OCI-LY1 (cell line): ENCODE data around the gene FAM222B.

Source experiments
- EZH2 ChIP-seq: fragments of 200-600 bp; sonication (generic), shearing (Covaris generic); IDR thresholded peaks from 2 replicates; pipeline ENCODE4 v1.8.0; 2017; ENCODE audit warnings: borderline replicate concordance, mixed run types, mild to moderate bottlenecking, antibody characterized with exemption, low read length, moderate library complexity, mixed read lengths
- TF ChIP-seq, protein P1 (sequence below): fragments of 200-600 bp; sonication (generic), shearing (Covaris generic); IDR thresholded peaks from 2 replicates; pipeline ENCODE4 v1.5.1; 2017; ENCODE audit warnings: mild to moderate bottlenecking, antibody characterized with exemption, low read length, moderate library complexity, mixed read lengths

DNA sequence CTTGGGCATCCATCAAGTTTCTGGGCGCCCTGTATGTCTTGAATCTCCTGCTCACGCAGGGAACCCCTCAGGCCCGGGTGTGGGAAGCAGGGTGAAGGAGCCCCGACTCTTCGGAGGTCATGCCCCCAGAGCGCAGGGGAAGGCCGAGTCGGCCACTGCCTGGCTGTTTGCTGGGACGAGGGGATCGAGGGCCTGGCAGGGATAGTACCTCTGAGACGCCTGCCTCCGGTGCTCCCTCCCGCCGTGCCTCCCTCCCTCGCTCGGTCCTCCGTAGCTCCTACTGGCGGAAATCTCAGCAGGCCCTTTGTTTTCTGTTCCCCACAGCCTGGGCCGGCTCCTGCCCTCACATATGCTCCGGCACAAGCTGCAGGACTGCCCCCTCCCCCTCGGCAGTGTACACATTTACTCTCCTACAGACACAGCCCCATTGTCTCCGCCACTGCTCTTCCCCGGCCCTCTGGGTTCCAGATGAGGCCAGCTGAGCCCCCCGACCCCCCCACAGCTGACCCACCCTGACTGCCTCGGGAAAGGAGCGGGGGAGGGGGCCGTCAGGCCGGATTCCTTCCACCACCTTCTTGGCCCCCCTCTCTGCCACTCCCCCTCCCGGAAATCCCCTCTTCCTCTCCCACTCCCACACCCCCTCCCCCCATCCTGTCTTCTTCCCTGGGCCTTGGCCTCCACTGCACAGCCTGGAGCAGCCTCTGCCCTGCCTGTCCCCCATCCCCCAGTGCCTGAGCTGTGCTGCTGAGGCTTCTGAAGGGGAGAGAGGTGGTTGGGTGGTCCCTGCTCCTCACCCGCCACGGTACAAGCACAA, 97.4 kb downstream of the FAM222B start:
- no peak for TF ChIP-seq EZH2
- TF ChIP-seq, protein P1, sequence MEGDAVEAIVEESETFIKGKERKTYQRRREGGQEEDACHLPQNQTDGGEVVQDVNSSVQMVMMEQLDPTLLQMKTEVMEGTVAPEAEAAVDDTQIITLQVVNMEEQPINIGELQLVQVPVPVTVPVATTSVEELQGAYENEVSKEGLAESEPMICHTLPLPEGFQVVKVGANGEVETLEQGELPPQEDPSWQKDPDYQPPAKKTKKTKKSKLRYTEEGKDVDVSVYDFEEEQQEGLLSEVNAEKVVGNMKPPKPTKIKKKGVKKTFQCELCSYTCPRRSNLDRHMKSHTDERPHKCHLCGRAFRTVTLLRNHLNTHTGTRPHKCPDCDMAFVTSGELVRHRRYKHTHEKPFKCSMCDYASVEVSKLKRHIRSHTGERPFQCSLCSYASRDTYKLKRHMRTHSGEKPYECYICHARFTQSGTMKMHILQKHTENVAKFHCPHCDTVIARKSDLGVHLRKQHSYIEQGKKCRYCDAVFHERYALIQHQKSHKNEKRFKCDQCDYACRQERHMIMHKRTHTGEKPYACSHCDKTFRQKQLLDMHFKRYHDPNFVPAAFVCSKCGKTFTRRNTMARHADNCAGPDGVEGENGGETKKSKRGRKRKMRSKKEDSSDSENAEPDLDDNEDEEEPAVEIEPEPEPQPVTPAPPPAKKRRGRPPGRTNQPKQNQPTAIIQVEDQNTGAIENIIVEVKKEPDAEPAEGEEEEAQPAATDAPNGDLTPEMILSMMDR = no peak
